HG03097 (cell line): Measurements from ENCODE around the gene PQBP1.

Experiments
- ATAC-seq: cut with Tn5 transposase; IDR thresholded peaks from one replicate; pipeline ENCODE4 v1.9.1; 2021; ENCODE audit not compliant: unreplicated experiment, low FRiP score

The PQBP1 gene

GRCh38 chrX:48901069-48901468 lies 3.3 kb downstream of the PQBP1 start:
- no peak for ATAC-seq

DNA sequence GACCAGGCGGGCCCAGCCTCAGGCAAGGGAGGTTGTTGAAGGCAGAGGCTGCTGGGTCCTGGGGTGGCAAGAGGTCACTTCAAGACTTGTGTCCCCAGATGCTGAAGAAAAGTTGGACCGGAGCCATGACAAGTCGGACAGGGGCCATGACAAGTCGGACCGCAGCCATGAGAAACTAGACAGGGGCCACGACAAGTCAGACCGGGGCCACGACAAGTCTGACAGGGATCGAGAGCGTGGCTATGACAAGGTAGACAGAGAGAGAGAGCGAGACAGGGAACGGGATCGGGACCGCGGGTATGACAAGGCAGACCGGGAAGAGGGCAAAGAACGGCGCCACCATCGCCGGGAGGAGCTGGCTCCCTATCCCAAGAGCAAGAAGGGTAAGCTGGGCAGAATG lies 4.4 kb downstream of the PQBP1 start:
- ATAC-seq = no peak

- no peak for ATAC-seq
Measured at GRCh38 chrX:48902776-48903175, 5.0 kb downstream of the PQBP1 start.

- ATAC-seq = no peak
Measured at GRCh38 chrX:48903290-48903689, 5.6 kb downstream of the PQBP1 start.

GRCh38 chrX:48904180-48904579 lies 6.5 kb downstream of the PQBP1 start:
- no peak for ATAC-seq

GRCh38 chrX:48904626-48905025 lies 6.9 kb downstream of the PQBP1 start:
- no peak for ATAC-seq

- no peak for ATAC-seq
Measured at GRCh38 chrX:48905090-48905790, 7.5 kb downstream of the PQBP1 start.

- no peak for ATAC-seq
Measured at GRCh38 chrX:48908600-48908999, 10.9 kb downstream of the PQBP1 start.

DNA sequence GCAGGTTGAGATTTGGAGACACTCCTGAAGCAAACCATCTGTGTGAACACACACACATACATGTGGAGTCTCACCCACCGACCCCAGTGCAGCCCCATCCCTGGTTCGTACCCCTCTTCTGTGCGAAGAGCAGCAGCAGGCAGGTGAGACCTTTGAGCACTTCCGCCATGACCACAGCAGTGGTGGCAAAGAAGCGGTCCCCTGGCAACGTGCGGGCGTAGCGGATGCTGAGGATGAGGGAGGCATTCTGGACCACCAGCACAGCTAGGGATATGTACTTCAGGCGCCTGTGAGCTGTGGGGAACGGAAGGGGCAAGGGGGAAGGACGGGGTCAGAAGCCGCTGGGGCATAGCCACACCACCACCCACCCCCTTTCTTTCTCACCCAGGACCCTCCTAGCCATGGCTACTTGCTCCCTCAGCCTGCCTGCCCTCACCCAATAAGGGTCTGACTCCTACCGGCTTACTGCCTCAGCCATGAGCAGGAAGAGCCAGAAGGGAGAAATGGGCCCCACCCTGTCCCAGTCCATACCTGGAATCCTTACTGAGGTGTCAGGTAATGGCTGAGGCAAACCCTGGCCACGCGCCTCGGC lies 12.1 kb downstream of the PQBP1 start:
- ATAC-seq = no peak

DNA sequence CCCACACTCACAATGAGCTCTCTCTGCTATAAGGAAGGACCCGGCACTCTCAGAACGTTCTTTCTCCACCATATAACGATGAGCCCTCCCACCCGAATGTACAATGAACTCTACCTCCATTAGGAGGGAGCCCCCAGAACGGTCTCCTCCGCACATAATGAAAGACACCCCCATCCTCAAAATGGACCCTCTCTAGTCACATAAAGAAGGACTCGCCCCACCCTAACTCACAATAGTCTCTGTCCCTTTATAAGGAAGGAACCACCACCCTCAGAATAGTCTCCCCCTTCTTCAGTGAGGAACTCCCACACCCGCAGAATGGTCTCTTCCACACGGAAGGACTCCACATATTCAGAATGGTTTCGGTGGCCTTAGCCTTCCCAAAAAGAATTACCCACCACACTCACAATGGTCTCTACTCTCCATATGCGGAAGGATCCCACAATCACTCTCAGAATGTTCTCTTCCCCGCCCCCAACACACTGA lies 13.2 kb downstream of the PQBP1 start:
- ATAC-seq = no peak

DNA sequence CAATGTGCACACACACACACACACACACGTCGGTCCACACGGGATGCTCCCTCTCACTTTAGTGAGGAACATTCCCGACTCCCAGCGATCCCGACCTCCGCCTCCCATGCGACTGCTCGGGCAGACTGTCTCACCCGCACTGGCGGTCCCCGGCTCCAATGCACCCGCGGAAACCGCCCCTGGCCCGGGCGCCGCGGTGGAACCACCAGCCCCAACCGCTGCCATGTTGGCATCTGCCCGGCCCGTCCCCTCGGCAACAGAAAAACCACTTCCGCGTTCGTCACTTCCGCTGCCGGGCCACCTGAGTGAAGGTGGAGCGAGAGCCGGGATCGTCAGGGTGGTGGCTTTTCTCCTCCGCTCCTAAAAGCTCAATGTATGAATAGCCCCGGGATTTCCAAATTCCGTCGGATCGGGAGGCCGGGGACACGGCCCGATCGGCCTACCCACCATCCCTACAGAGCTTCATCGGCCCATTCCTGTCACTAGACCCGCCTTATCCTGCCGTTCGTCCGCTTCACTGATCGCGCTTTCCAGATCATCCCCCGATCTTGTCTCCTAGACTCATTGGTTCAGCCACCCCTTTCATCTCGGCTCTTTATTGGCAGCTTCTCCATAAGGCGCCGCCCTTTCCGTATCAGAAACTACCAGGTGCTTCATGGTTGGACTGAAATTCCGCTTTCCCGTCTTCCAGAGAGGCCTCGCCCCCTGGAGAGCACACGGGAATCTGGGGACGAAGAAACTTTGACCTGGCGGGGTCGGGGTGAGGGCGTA lies 13.9 kb downstream of the PQBP1 start, which contains the start of gene SLC35A2:
SLC35A2 (minus strand) TSS at position 235 of the 771 bp plus-strand sequence; CDS start at position 225, 10 bp downstream.
- ATAC-seq = peak; percentile 38

GRCh38 chrX:48913605-48914366 lies 16.1 kb downstream of the PQBP1 start:
- ATAC-seq = no peak

DNA sequence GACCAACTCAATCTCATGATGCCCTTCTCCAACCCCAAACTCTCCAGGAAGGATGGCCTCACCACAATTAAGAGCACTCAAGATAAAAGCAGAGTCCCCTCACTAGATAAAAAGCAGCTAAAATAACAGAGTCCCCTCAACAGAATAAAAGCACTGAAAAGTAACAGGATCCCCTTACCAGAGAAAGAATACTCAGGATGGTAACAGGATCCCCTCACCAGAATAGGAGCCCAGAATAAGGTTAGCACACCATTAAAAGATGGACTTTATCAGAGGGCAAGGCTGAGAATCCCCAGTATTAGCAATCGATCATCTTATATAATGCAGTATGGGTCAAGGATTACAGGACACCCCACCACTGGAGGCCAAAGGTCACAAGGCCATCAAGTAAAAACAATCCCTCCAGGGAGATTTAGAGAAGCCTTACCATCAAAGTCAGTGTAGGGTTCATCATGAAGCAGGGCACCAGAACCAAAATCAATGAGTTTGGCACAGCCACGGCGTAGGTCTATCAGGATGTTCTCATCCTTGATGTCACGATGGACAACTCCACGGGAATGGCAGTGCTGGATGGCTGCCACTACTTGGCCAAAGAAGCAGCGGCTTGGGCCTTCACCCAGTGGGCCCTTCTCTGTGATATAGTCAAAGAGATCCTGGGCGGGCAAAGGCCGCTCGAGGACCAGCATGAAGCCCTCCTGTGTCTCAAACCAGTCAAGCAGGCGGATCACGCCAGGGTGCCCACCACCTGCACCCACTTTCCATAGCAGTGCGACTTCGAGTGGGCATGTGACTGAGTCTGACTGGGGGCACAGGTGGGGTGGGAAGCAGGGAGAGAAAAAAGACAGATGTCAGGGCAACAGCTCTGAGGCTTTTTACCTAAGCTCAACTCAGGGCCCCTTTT lies 17.1 kb downstream of the PQBP1 start:
- ATAC-seq = no peak

GRCh38 chrX:48917139-48918001 lies 19.6 kb downstream of the PQBP1 start:
- peak; percentile 33 for ATAC-seq

DNA sequence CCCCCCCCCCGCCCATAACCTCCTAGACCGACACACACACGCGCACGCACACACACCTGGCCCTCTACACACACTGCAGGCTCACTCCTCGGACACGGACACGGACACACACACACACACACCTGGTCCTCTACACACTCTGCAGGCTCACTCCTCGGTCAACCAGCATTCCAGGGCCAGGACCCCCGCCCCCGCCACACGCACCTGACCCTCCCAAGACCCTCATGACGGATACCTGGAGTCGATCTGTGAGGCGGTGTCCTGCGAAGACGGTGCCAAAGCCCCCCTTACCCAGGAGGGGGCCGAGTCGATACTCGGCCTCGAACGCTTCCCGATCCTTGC lies 20.5 kb downstream of the PQBP1 start:
- ATAC-seq = no peak

DNA sequence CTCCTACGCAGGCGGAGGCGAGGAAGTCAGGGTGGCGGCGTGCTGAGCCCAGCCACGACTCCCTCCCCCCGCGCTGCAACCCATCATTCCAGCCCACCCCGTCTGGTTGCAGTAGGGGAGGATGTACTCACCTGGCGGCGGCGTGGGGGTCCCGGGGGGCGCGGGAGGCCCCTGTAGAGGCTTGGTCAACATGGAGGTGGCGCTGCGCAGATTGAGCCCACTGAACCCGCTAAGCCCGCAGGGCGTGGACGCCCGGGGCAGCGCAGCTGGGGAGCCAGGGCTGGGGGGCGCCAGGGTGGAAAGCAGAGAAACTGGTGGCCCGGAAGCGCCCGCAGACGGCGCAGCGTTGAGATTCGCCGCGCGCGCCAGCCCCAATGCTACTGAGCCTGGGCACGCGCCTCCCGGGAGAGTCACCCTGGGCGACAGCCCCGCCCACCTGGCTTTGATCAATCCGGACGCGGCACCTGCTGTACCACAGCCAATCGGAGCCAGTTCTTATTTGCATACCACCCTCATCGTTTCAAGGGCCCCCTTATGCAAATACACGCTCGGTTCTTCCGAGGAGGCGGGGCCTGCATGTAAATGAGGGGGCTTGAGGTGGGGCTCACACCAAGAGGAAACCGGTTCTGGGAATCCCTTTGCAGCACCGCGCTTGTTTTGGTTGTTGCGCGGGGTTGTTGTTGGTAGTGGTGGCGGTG lies 21.1 kb downstream of the PQBP1 start, which contains the start of gene PIM2:
PIM2 (minus strand) TSS at position 382 of the 698 bp plus-strand sequence; CDS start at position 192, 190 bp downstream.
- peak; percentile 60 for ATAC-seq

- ATAC-seq = peak; percentile 6
Measured at GRCh38 chrX:48919360-48919841, 21.7 kb downstream of the PQBP1 start.
